ENCODE results near the gene MARK1. TPM values are rescaled to one million over a fixed set of nuclear protein-coding genes. Genes with fewer than 3 reads are reported as not detected.

The MARK1 gene
- total and polyA plus RNA-seq, 10 of the 15 experiments (the other 5 are each of a cell fraction or from before 2014, with no cell fraction given) = 0.02 to 0.67 (median 0.12) TPM; not detected in 6

- TF ChIP-seq CTCF (IDR thresholded peaks at IDR 0.05 in 2 of 3, conservative IDR thresholded peaks at IDR 0.05 in 1 of 3; ENCODE audit: control insufficient read depth in 2 of 3, extremely low read depth in 1 of 3, insufficient read depth in 1 of 3, low read depth in 3 of 3, low read length in 3 of 3) = no peak
- TF ChIP-seq ZBED1 (IDR thresholded peaks at IDR 0.05; ENCODE audit: borderline replicate concordance) = no peak
- TF ChIP-seq RUNX3 (IDR thresholded peaks at IDR 0.05; ENCODE audit: low read length) = peak; percentile 34; the same call in 1 of the 2 replicates
- no peak for TF ChIP-seq HSF1 (IDR thresholded peaks at IDR 0.05; ENCODE audit: low read depth, low read length)
- no peak for TF ChIP-seq SUZ12 (IDR thresholded peaks at IDR 0.05; ENCODE audit: unreplicated experiment)
- TF ChIP-seq PBX3 (IDR thresholded peaks at IDR 0.05; ENCODE audit: insufficient replicate concordance, low read depth, low read length) = no peak
- TF ChIP-seq CHD4 (IDR thresholded peaks at IDR 0.05) = no peak
- TF ChIP-seq ELK1 (IDR thresholded peaks at IDR 0.05; ENCODE audit: low read depth, low read length) = no peak
- no peak for TF ChIP-seq BCL3 (IDR thresholded peaks at IDR 0.05; ENCODE audit: borderline replicate concordance, insufficient read depth, low read depth, low read length, poor library complexity, severe bottlenecking)
- no peak for TF ChIP-seq FOXK2 (IDR thresholded peaks at IDR 0.05)
- no peak for TF ChIP-seq RCOR1 (conservative IDR thresholded peaks at IDR 0.05; ENCODE audit: low read depth, low read length)
- TF ChIP-seq YY1 (IDR thresholded peaks at IDR 0.05; ENCODE audit: low read depth, low read length) = no peak
- TF ChIP-seq IKZF2 (IDR thresholded peaks at IDR 0.05) = peak in 1 of 2 experiments; percentile 41; a peak in 3 of 4 replicates
- no peak for TF ChIP-seq USF2 (IDR thresholded peaks at IDR 0.05; ENCODE audit: borderline replicate concordance, low read depth, low read length)
- no peak for TF ChIP-seq PAX5 (IDR thresholded peaks at IDR 0.05; ENCODE audit: borderline replicate concordance, low read depth, low read length)
- no peak for TF ChIP-seq IRF3 (IDR thresholded peaks at IDR 0.05)
- no peak for TF ChIP-seq POLR2A (IDR thresholded peaks at IDR 0.05; ENCODE audit: low read depth, low read length)
- TF ChIP-seq BACH1 (IDR thresholded peaks at IDR 0.05; ENCODE audit: borderline replicate concordance) = no peak
- no peak for TF ChIP-seq BRCA1 (IDR thresholded peaks at IDR 0.05; ENCODE audit: low read depth, low read length)
- no peak for TF ChIP-seq LARP7 (IDR thresholded peaks at IDR 0.05)
- no peak for TF ChIP-seq IRF5 (IDR thresholded peaks at IDR 0.05; ENCODE audit: borderline replicate concordance)
Observed at GRCh38 chr1:220655509-220655908, 127.6 kb downstream of the MARK1 start (continued).

Data from GM12878 (cell line).